Measurements from ENCODE around the gene PLAAT2. TPM values are rescaled to one million over a fixed set of nuclear protein-coding genes. Genes with fewer than 3 reads are reported as not detected.

Gene PLAAT2
- total RNA-seq, 1 experiment from 2014 or later = not detected

GRCh38 chr11:63610604-63611394 is 47.6 kb upstream of the PLAAT2 start:
- Histone ChIP-seq H3K4me1 (ENCODE audit: insufficient read depth, low read length, poor library complexity, severe bottlenecking) (peaks cover 20% of the 10 kb centered on the region), H3K36me3 (ENCODE audit: insufficient read depth, low read length, poor library complexity, severe bottlenecking) (no peaks in the 10 kb centered on the region), H3K27ac (ENCODE audit: low read depth, low read length, poor library complexity, severe bottlenecking) (no peak overlapping the region), H3K27me3 (replicated peaks; ENCODE audit: insufficient read depth, low read depth, low read length, poor library complexity) (no peaks in the 10 kb centered on the region), H3K9me3 (ENCODE audit: low read depth, low read length, poor library complexity, severe bottlenecking) (no peaks in the 10 kb centered on the region), H3K4me3 (ENCODE audit: low read depth, low read length, poor library complexity, severe bottlenecking) (peak overlapping the region; percentile 20)
- BruUV-seq (replicated peaks) = no TSS peak
- intact Hi-C loops (cut with micrococcal nuclease; ENCODE audit: unreplicated experiment) = no loop called here
- CTCF ChIA-PET = no interaction called here
- POLR2A ChIA-PET (ENCODE audit: low non-redundant PET) = no interaction called here
- DNase-seq (ENCODE audit: low spot score) = peak; percentile 89
- TF ChIP-seq, protein P1, sequence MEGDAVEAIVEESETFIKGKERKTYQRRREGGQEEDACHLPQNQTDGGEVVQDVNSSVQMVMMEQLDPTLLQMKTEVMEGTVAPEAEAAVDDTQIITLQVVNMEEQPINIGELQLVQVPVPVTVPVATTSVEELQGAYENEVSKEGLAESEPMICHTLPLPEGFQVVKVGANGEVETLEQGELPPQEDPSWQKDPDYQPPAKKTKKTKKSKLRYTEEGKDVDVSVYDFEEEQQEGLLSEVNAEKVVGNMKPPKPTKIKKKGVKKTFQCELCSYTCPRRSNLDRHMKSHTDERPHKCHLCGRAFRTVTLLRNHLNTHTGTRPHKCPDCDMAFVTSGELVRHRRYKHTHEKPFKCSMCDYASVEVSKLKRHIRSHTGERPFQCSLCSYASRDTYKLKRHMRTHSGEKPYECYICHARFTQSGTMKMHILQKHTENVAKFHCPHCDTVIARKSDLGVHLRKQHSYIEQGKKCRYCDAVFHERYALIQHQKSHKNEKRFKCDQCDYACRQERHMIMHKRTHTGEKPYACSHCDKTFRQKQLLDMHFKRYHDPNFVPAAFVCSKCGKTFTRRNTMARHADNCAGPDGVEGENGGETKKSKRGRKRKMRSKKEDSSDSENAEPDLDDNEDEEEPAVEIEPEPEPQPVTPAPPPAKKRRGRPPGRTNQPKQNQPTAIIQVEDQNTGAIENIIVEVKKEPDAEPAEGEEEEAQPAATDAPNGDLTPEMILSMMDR (conservative IDR thresholded peaks at IDR 0.05; ENCODE audit: low read depth, low read length) = no peak
- no peak for TF ChIP-seq EZH2 (IDR thresholded peaks at IDR 0.05; ENCODE audit: borderline replicate concordance, low read depth, low read length, poor library complexity, severe bottlenecking)

DNA sequence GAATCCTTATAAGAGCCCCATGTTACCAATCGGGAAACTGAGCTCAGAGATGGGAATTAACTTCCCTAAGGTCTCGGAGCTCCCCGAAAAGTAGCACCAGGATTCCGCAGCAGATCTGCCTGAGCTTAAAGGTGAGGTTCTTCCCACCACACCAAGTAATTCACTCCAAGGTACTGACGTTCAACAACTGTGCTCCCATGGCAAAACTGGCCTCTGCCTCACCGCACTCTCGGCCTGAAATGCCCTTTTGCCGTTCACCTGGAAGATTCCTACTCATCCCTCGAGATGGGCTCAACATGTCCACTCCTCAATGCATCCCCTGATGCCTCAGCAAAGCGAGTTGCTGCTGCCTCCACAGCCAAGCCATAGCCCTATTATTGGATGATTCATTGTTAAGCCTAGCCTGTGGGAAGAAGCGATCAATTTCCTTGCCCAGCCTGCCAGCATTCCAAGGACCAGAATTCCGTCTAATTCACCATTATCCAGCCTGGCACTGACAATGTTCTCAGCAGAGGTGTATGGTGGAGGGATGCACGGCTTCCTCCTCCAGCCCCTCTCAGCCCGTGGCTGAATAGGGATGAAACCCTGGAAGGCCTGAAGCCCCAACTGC is 46.9 kb upstream of the PLAAT2 start:
- H3K27me3 ChIP-seq (replicated peaks; ENCODE audit: insufficient read depth, low read depth, low read length, poor library complexity) = no peaks in the 10 kb centered on the region
- H3K36me3 ChIP-seq (ENCODE audit: insufficient read depth, low read length, poor library complexity, severe bottlenecking) = no peaks in the 10 kb centered on the region
- ChIA-PET CTCF (no interaction called here), POLR2A (ENCODE audit: low non-redundant PET) (no interaction called here)
- H3K27ac ChIP-seq (ENCODE audit: low read depth, low read length, poor library complexity, severe bottlenecking) = no peak overlapping the region
- DNase-seq (ENCODE audit: low spot score) = no peak
- TF ChIP-seq, protein P1 (conservative IDR thresholded peaks at IDR 0.05; ENCODE audit: low read depth, low read length) = no peak
- no peak for TF ChIP-seq EZH2 (IDR thresholded peaks at IDR 0.05; ENCODE audit: borderline replicate concordance, low read depth, low read length, poor library complexity, severe bottlenecking)
- no TSS peak for BruUV-seq (replicated peaks)
- intact Hi-C loops (cut with micrococcal nuclease; ENCODE audit: unreplicated experiment) = no loop called here
- peak overlapping the region; percentile 20 for H3K4me3 ChIP-seq (ENCODE audit: low read depth, low read length, poor library complexity, severe bottlenecking)
- peaks cover 20% of the 10 kb centered on the region for H3K4me1 ChIP-seq (ENCODE audit: insufficient read depth, low read length, poor library complexity, severe bottlenecking)
- no peaks in the 10 kb centered on the region for H3K9me3 ChIP-seq (ENCODE audit: low read depth, low read length, poor library complexity, severe bottlenecking)

DNA sequence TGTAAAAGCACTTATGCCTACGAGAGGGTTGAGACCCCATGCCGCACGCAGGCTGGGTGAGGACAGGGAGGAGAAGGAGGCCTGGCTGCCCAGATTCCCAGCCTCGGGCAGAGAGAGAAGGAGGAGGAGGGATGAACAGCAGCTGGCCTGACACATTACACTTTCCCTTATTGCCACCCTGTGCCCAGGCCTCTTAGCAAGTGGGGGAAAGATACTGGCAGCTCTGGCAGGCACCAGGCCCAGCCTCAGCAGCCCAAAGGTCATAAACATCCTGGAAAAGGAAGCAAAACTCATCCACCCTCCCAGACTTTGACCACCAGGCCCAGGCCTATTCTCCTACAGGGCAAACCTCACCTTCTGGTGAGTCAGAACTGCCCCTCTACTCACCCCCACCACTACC is 46.4 kb upstream of the PLAAT2 start:
- TF ChIP-seq, protein P1 (conservative IDR thresholded peaks at IDR 0.05; ENCODE audit: low read depth, low read length) = no peak
- no peak for TF ChIP-seq EZH2 (IDR thresholded peaks at IDR 0.05; ENCODE audit: borderline replicate concordance, low read depth, low read length, poor library complexity, severe bottlenecking)
- no peak overlapping the region for H3K4me3 ChIP-seq (ENCODE audit: low read depth, low read length, poor library complexity, severe bottlenecking)
- no peaks in the 10 kb centered on the region for H3K36me3 ChIP-seq (ENCODE audit: insufficient read depth, low read length, poor library complexity, severe bottlenecking)
- CTCF ChIA-PET = no interaction called here
- no peaks in the 10 kb centered on the region for H3K27me3 ChIP-seq (replicated peaks; ENCODE audit: insufficient read depth, low read depth, low read length, poor library complexity)
- no peak overlapping the region for H3K27ac ChIP-seq (ENCODE audit: low read depth, low read length, poor library complexity, severe bottlenecking)
- POLR2A ChIA-PET (ENCODE audit: low non-redundant PET) = no interaction called here
- DNase-seq (ENCODE audit: low spot score) = no peak
- intact Hi-C loops (cut with micrococcal nuclease; ENCODE audit: unreplicated experiment) = no loop called here
- no TSS peak for BruUV-seq (replicated peaks)
- no peaks in the 10 kb centered on the region for H3K9me3 ChIP-seq (ENCODE audit: low read depth, low read length, poor library complexity, severe bottlenecking)
- peaks cover 20% of the 10 kb centered on the region for H3K4me1 ChIP-seq (ENCODE audit: insufficient read depth, low read length, poor library complexity, severe bottlenecking)
